B cell (primary cell): ENCODE data around the gene PPP2CA. TPM values are rescaled to one million over a fixed set of nuclear protein-coding genes. Genes with fewer than 3 reads are reported as not detected.

Source experiments
- ATAC-seq: fragments of 200-7000 bp; cut with Tn5 transposase; one replicate; pipeline ENCODE4 v1.10.0; 2021; ENCODE audit warnings: low read depth, mild to moderate bottlenecking, moderate number of reproducible peaks, moderate library complexity
- CTCF ChIA-PET: fragments of 350-600 bp; sonication (Branson Sonifier 250); formaldehyde crosslinking; loops from one replicate; lab custom pipeline; 2021; ENCODE audit warnings: antibody characterized with exemption, inconsistent platforms; lab: Charles Lee
- POLR2A ChIA-PET: fragments of 350-600 bp; sonication (Branson Sonifier 250); formaldehyde crosslinking; loops from one replicate; lab custom pipeline; 2021; ENCODE audit warnings: antibody characterized with exemption; lab: Charles Lee
- DNase-seq: peaks from one replicate; pipeline ENCODE4 v3.0.0; 2013
- H2AFZ ChIP-seq: 2 replicates; pipeline ENCODE4 v1.6.1; 2012; ENCODE audit warnings: mild to moderate bottlenecking, low read depth, low read length; ENCODE audit not compliant: insufficient read depth, poor library complexity, severe bottlenecking
- H3K27ac ChIP-seq, 2 donors: 1 replicate in 1 of 2; 2 replicates in 1 of 2; pipeline ENCODE4 v1.5.1; 2012 to 2013; ENCODE audit warnings: low read length in 2 of 2, mild to moderate bottlenecking in 2 of 2, moderate library complexity in 1 of 2
- H3K27me3 ChIP-seq, 4 experiments: fragments of 200-600 bp in 1 of 4; sonication (generic) in 1 of 4; replicated peaks in 1 of 4; 1 replicate in 2 of 4; 2 replicates in 2 of 4; pipeline versions ENCODE4 v1.6.1 to v1.7.0; 2013 to 2016; ENCODE audit warnings: low read length in 3 of 4, mild to moderate bottlenecking in 2 of 4, mixed read lengths in 1 of 4, moderate library complexity in 1 of 4; ENCODE audit not compliant: insufficient read depth in 4 of 4, control insufficient read depth in 3 of 4; ENCODE audit errors: control extremely low read depth in 1 of 4
- H3K36me3 ChIP-seq, 2 experiments: replicated peaks in 1 of 2; 1 replicate in 1 of 2; 2 replicates in 1 of 2; pipeline versions ENCODE4 v1.6.1 to v1.7.1; 2013; ENCODE audit warnings: low read length in 1 of 2; ENCODE audit not compliant: insufficient read depth in 2 of 2, control insufficient read depth in 1 of 2; ENCODE audit errors: control extremely low read depth in 1 of 2, extremely low read depth in 1 of 2
- H3K4me1 ChIP-seq, 2 donors: fragments of 200-600 bp in 1 of 2; sonication (generic) in 1 of 2; 1 replicate in 1 of 2; 2 replicates in 1 of 2; pipeline versions ENCODE4 v1.5.1 to v1.6.1; 2013 to 2017; ENCODE audit warnings: low read length in 2 of 2; ENCODE audit not compliant: control insufficient read depth in 2 of 2, insufficient read depth in 2 of 2
- H3K4me2 ChIP-seq: replicated peaks from 2 replicates; pipeline ENCODE3; 2012; ENCODE audit warnings: mild to moderate bottlenecking, low read depth, low read length; ENCODE audit not compliant: poor library complexity, severe bottlenecking
- H3K4me3 ChIP-seq, 5 experiments: fragments of 200-600 bp in 1 of 5; sonication (generic) in 1 of 5; 1 replicate in 3 of 5; 2 replicates in 2 of 5; pipeline versions ENCODE4 v1.5.1 to v1.7.0; 2011 to 2016; ENCODE audit warnings: low read length in 4 of 5, mild to moderate bottlenecking in 4 of 5, low read depth in 2 of 5, control low read depth in 1 of 5, moderate library complexity in 1 of 5; ENCODE audit not compliant: insufficient read depth in 1 of 5; ENCODE audit errors: control extremely low read depth in 1 of 5, extremely low read depth in 1 of 5
- H3K79me2 ChIP-seq: fragments of 200-600 bp; sonication (generic); one replicate; pipeline ENCODE4 v1.6.0; 2016; ENCODE audit warnings: low read length; ENCODE audit not compliant: control insufficient read depth, insufficient read depth
- H3K9ac ChIP-seq: fragments of 200-600 bp; sonication (generic); 2 replicates; pipeline ENCODE4 v1.6.1; 2017; ENCODE audit warnings: mild to moderate bottlenecking, low read length, moderate library complexity
- H3K9me3 ChIP-seq, 3 donors: one replicate each; pipeline versions ENCODE4 v1.6.1 to v1.7.1; 2013; ENCODE audit warnings: low read length in 2 of 3; ENCODE audit not compliant: control insufficient read depth in 2 of 3, insufficient read depth in 1 of 3; ENCODE audit errors: control extremely low read depth in 1 of 3
- H4K20me1 ChIP-seq: 2 replicates; pipeline ENCODE4 v1.6.0; 2012; ENCODE audit warnings: mild to moderate bottlenecking, low read length; ENCODE audit not compliant: insufficient read depth, control insufficient read depth, poor library complexity, severe bottlenecking
- H3K27ac Mint-ChIP-seq: one replicate; pipeline ENCODE4 v1.8.0; 2021; ENCODE audit warnings: mixed read lengths
- H3K27me3 Mint-ChIP-seq: one replicate; pipeline ENCODE4 v1.8.0; 2021; ENCODE audit warnings: mixed read lengths
- H3K4me1 Mint-ChIP-seq: one replicate; pipeline ENCODE4 v1.8.0; 2021; ENCODE audit warnings: mixed read lengths
- H3K4me3 Mint-ChIP-seq: one replicate; pipeline ENCODE4 v1.8.0; 2021; ENCODE audit warnings: mixed read lengths
- H3K9me3 Mint-ChIP-seq: one replicate; pipeline ENCODE4 v1.8.0; 2022; ENCODE audit warnings: mixed read lengths; ENCODE audit not compliant: insufficient read depth
- EZH2 ChIP-seq: IDR thresholded peaks from 2 replicates; pipeline ENCODE4 v1.6.1; 2012; ENCODE audit warnings: borderline replicate concordance, low read depth, mild to moderate bottlenecking, moderate library complexity, low read length; ENCODE audit not compliant: insufficient read depth, poor library complexity, severe bottlenecking
- WGBS: methylation state at CpG from one replicate; pipeline ENCODE4 v1.1.5; 2013; ENCODE audit warnings: missing lambda C conversion rate; ENCODE audit not compliant: insufficient coverage; 5-methylcytosine and 5-hydroxymethylcytosine counted together
- intact Hi-C: fragments of 100-400 bp; cut with micrococcal nuclease; formaldehyde crosslinking; loops from one replicate; pipeline ENCODE4 v1.10.0; 2022
- polyA plus RNA-seq: library from polyadenylated mRNA; depleted of rRNA; stranded (reverse); fragments of >200 nt; gene quantifications from 2 replicates; pipeline ENCODE4 v1.2.3, GENCODE V29; 2012
- total RNA-seq, 2 donors: library from RNA; stranded (reverse); fragments of 120-200 nt in 1 of 2; gene quantifications; 1 replicate in 1 of 2; 2 replicates in 1 of 2; pipeline versions ENCODE4 v1.2.3 to v1.2.4, GENCODE V29; 2013 to 2022
- TF ChIP-seq, protein P1 (sequence below): fragments of 200-600 bp; IDR thresholded peaks from one replicate; pipeline ENCODE4 v1.8.0; 2022; ENCODE audit warnings: antibody characterized with exemption, mild to moderate bottlenecking

Gene PPP2CA
- total and polyA plus RNA-seq, 2 donors (not counting 1 experiment from before 2014, with no cell fraction given): 82.3 to 86.2 TPM

DNA sequence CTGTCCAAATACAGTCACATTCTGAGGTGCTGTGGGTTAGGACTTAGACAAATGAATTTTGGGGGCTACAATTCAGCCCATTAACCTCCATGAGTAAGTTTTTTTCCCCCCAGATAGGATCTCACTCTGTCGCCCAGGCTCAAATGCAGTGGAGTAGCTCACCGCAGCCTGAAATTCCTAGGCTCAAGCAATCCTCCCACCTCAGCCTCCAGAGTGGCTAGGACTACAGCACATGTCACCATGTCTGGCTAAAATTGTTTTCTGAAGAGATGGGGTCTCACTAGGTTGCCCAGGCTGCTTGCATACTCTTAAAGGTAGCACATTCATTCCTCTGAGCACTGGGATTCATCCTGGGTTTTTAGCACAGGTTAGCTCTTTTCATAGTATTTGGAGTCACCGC, 22.2 kb downstream of the PPP2CA start:
- no peaks in the 10 kb centered on the region for H3K9me3 ChIP-seq
- Mint-ChIP-seq H3K27me3 (no peaks in the 10 kb centered on the region), H3K27ac (no peak overlapping the region), H3K4me1 (peaks cover 22% of the 10 kb centered on the region), H3K4me3 (no peak overlapping the region), H3K9me3 (no peaks in the 10 kb centered on the region)
- H2AFZ ChIP-seq: no peak overlapping the region
- H3K36me3 ChIP-seq: peaks cover 1 to 75% of the 10 kb centered on the region in 2 experiments
- no peaks in the 10 kb centered on the region for H3K27me3 ChIP-seq
- 100% methylated on average over 2 of the region's 3 CpGs for WGBS
- H3K79me2 ChIP-seq: peaks cover 56% of the 10 kb centered on the region
- ChIA-PET POLR2A (no interaction called here), CTCF (interaction anchor here (1.4 to 1.6 kb wide), 2 partner anchors 20 to 375 kb away, joined by 3 read pairs; no protein-coding TSS in a partner anchor)
- TF ChIP-seq, protein P1, sequence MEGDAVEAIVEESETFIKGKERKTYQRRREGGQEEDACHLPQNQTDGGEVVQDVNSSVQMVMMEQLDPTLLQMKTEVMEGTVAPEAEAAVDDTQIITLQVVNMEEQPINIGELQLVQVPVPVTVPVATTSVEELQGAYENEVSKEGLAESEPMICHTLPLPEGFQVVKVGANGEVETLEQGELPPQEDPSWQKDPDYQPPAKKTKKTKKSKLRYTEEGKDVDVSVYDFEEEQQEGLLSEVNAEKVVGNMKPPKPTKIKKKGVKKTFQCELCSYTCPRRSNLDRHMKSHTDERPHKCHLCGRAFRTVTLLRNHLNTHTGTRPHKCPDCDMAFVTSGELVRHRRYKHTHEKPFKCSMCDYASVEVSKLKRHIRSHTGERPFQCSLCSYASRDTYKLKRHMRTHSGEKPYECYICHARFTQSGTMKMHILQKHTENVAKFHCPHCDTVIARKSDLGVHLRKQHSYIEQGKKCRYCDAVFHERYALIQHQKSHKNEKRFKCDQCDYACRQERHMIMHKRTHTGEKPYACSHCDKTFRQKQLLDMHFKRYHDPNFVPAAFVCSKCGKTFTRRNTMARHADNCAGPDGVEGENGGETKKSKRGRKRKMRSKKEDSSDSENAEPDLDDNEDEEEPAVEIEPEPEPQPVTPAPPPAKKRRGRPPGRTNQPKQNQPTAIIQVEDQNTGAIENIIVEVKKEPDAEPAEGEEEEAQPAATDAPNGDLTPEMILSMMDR: no peak
- no peak for TF ChIP-seq EZH2
- H3K9ac ChIP-seq: no peak overlapping the region
- H3K27ac ChIP-seq: no peak overlapping the region
- DNase-seq (no peak), ATAC-seq (no peak)
- peaks cover 0 to 3% of the 10 kb centered on the region in 2 donors for H3K4me1 ChIP-seq
- no peak overlapping the region for H3K4me2 ChIP-seq
- no peak overlapping the region for H3K4me3 ChIP-seq
- intact Hi-C loops: no loop called here
- peaks cover 86% of the 10 kb centered on the region for H4K20me1 ChIP-seq

DNA sequence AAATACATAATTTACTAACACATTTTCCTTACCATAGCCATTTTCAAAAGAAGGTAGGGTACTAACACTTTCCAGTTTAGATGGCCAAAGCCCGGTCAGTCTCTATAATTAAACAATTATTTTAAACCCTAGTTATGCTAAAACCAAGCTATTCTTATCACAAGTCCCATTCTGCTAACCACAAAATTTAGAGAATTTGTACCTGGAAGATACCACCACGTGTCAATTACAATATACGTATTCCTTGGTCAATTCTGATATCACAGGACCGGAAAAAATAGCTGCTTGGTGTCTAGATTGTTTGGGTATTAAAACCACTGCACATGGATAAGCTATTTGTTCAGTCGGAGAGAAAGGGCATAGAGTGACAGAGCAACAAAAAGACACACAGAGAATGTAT, 30.2 kb downstream of the PPP2CA start:
- no peaks in the 10 kb centered on the region for H3K27me3 Mint-ChIP-seq
- H3K27ac Mint-ChIP-seq: no peak overlapping the region
- no peaks in the 10 kb centered on the region for H3K9me3 Mint-ChIP-seq
- Histone ChIP-seq H3K79me2 (no peaks in the 10 kb centered on the region), H3K4me2 (no peak overlapping the region), H4K20me1 (peaks cover 21% of the 10 kb centered on the region), H3K27ac (no peak overlapping the region), H3K9me3 (no peaks in the 10 kb centered on the region), H3K9ac (no peak overlapping the region), H2AFZ (no peak overlapping the region), H3K36me3 (peaks cover 0 to 39% of the 10 kb centered on the region in 2 experiments), H3K27me3 (no peaks in the 10 kb centered on the region), H3K4me1 (no peaks in the 10 kb centered on the region), H3K4me3 (no peak overlapping the region)
- ChIA-PET POLR2A (no interaction called here), CTCF (interaction anchor here (0.9 to 1.4 kb wide), 2 partner anchors 12 to 156 kb away, joined by 3 to 4 read pairs; no protein-coding TSS in a partner anchor)
- no peak for ATAC-seq
- TF ChIP-seq, protein P1: no peak
- TF ChIP-seq EZH2: no peak
- no peak overlapping the region for H3K4me3 Mint-ChIP-seq
- no peaks in the 10 kb centered on the region for H3K4me1 Mint-ChIP-seq
- intact Hi-C loops: no loop called here
- WGBS: 94% methylated on average over 2 of the region's 5 CpGs
- DNase-seq: no peak
